ENCODE measurements around the gene HIF1A. TPM values are rescaled to one million over a fixed set of nuclear protein-coding genes. Genes with fewer than 3 reads are reported as not detected.

Gene HIF1A
- total RNA-seq, 1 donor from 2014 or later, result 435 TPM

DNA sequence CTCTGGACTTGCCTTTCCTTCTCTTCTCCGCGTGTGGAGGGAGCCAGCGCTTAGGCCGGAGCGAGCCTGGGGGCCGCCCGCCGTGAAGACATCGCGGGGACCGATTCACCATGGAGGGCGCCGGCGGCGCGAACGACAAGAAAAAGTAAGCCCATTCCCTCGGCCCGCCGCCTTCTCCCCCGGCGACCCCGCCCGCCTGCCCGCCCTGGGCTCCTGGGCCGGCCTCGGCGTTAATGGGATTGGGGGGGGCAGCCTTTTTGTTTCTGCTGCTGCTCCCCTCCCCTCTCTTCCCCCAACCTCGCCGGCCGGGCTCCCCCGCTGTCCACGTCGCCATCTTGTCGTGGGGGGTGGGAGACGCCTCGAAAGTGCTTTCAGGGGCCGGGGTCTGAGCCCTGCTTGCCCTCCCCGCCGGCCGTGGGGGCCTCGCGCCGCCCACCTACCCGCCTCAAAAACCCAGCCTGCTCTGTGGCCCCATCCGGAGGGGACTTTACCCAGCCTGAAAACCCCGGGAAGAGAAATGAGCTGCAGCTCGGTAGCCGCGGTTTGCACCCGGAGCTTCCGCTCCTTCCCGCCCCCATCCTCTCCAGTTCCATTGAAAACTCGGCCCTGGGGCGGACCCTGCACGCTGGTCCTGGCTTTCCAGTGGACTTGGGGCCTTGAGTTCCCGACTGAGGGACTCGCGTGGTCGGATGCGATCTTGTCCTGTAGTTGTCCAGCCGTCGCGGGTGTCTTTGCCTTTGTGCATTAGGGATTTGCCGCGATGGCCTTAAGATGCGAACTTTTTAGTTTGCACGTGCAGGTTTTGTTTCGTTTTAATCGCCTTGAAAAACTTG lies 598 bp downstream of the HIF1A start:
- H3K9me3 ChIP-seq (ENCODE audit: insufficient read depth, low read depth, low read length), result no peaks in the 10 kb centered on the region
- no peaks in the 10 kb centered on the region for H3K27me3 ChIP-seq (ENCODE audit: insufficient read depth, low read length)
- Mint-ChIP-seq H3K36me3 (ENCODE audit: low read depth, unreplicated experiment) (peaks cover 10% of the 10 kb centered on the region), H3K27ac (ENCODE audit: unreplicated experiment) (peak overlapping the region; percentile 96), H3K9me3 (ENCODE audit: unreplicated experiment) (no peaks in the 10 kb centered on the region), H3K4me1 (ENCODE audit: low read depth, unreplicated experiment) (peaks cover 15% of the 10 kb centered on the region), H3K27me3 (ENCODE audit: low read depth, unreplicated experiment) (no peaks in the 10 kb centered on the region), H3K4me3 (ENCODE audit: unreplicated experiment) (peak overlapping the region; percentile 99)
- H3K4me1 ChIP-seq (ENCODE audit: insufficient read depth, low read length), result peaks cover 4% of the 10 kb centered on the region
- H2AFZ ChIP-seq (ENCODE audit: low read depth, low read length), result no peak overlapping the region
- H3K4me3 ChIP-seq (ENCODE audit: insufficient read depth, low read depth, low read length), result peak overlapping the region; percentile 100
- H3K79me2 ChIP-seq (ENCODE audit: insufficient read depth, low read length), result peaks cover 56% of the 10 kb centered on the region
- H3K9ac ChIP-seq (ENCODE audit: low read length), result peak overlapping the region; percentile 99
- H3K36me3 ChIP-seq (ENCODE audit: insufficient read depth, low read length), result no peaks in the 10 kb centered on the region
- H3K4me2 ChIP-seq (ENCODE audit: low read length), result peak overlapping the region; percentile 97
- peaks cover 51% of the 10 kb centered on the region for H4K20me1 ChIP-seq (ENCODE audit: insufficient read depth, low read length)
- TF ChIP-seq EZH2 (IDR thresholded peaks at IDR 0.05; ENCODE audit: insufficient read depth, low read length), result no peak
- TF ChIP-seq, protein P1, sequence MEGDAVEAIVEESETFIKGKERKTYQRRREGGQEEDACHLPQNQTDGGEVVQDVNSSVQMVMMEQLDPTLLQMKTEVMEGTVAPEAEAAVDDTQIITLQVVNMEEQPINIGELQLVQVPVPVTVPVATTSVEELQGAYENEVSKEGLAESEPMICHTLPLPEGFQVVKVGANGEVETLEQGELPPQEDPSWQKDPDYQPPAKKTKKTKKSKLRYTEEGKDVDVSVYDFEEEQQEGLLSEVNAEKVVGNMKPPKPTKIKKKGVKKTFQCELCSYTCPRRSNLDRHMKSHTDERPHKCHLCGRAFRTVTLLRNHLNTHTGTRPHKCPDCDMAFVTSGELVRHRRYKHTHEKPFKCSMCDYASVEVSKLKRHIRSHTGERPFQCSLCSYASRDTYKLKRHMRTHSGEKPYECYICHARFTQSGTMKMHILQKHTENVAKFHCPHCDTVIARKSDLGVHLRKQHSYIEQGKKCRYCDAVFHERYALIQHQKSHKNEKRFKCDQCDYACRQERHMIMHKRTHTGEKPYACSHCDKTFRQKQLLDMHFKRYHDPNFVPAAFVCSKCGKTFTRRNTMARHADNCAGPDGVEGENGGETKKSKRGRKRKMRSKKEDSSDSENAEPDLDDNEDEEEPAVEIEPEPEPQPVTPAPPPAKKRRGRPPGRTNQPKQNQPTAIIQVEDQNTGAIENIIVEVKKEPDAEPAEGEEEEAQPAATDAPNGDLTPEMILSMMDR (IDR thresholded peaks at IDR 0.05; ENCODE audit: insufficient read depth, low read depth, low read length), result no peak
- DNase-seq (ENCODE audit: low read depth) (peak; percentile 40), FAIRE-seq (no peak)
- H3K27ac ChIP-seq (ENCODE audit: low read depth, low read length), result peak overlapping the region; percentile 95

DNA sequence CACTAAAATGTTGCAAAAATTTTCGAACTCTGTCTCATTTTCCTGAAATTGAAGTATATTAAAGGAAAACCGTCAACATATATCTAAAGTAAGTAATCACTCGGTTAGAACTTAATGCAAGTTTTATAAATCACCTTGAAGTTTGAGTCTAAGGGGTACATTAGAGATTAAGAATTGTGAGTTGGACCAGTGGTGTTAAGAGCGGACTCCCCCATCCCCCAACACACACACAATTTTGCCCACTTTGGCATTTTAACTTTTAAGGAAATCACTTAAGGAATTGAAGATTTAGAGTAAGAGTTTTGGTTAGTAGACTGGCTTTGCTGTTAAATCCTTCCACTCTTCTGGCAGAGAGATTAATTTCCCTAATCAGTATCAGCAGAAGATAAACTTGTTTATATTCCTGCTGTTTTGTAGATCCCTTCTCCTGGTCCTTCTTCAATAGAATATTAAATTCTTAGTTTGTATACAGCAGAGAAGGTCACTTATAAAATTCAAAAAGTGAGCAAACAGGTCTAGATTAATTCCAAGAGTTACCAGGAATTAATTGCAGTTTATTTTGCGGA lies 1.5 kb downstream of the HIF1A start:
- Histone ChIP-seq H3K4me1 (ENCODE audit: insufficient read depth, low read length) (peaks cover 4% of the 10 kb centered on the region), H3K27me3 (ENCODE audit: insufficient read depth, low read length) (no peaks in the 10 kb centered on the region), H2AFZ (ENCODE audit: low read depth, low read length) (no peak overlapping the region), H4K20me1 (ENCODE audit: insufficient read depth, low read length) (peaks cover 60% of the 10 kb centered on the region), H3K36me3 (ENCODE audit: insufficient read depth, low read length) (no peaks in the 10 kb centered on the region), H3K9me3 (ENCODE audit: insufficient read depth, low read depth, low read length) (no peaks in the 10 kb centered on the region), H3K9ac (ENCODE audit: low read length) (peak overlapping the region; percentile 99), H3K4me3 (ENCODE audit: insufficient read depth, low read depth, low read length) (peak overlapping the region; percentile 100), H3K27ac (ENCODE audit: low read depth, low read length) (peak overlapping the region; percentile 95), H3K79me2 (ENCODE audit: insufficient read depth, low read length) (peaks cover 65% of the 10 kb centered on the region), H3K4me2 (ENCODE audit: low read length) (peak overlapping the region; percentile 97)
- no peaks in the 10 kb centered on the region for H3K9me3 Mint-ChIP-seq (ENCODE audit: unreplicated experiment)
- DNase-seq (ENCODE audit: low read depth) (no peak), FAIRE-seq (no peak)
- peak overlapping the region; percentile 96 for H3K27ac Mint-ChIP-seq (ENCODE audit: unreplicated experiment)
- H3K4me1 Mint-ChIP-seq (ENCODE audit: low read depth, unreplicated experiment), result peaks cover 10% of the 10 kb centered on the region
- H3K27me3 Mint-ChIP-seq (ENCODE audit: low read depth, unreplicated experiment), result no peaks in the 10 kb centered on the region
- peaks cover 10% of the 10 kb centered on the region for H3K36me3 Mint-ChIP-seq (ENCODE audit: low read depth, unreplicated experiment)
- TF ChIP-seq EZH2 (IDR thresholded peaks at IDR 0.05; ENCODE audit: insufficient read depth, low read length), result no peak
- TF ChIP-seq, protein P1 (IDR thresholded peaks at IDR 0.05; ENCODE audit: insufficient read depth, low read depth, low read length), result no peak
- H3K4me3 Mint-ChIP-seq (ENCODE audit: unreplicated experiment), result peak overlapping the region; percentile 99
